HepG2 (cell line): ENCODE results near the gene CNNM2. TPM values are rescaled to one million over a fixed set of nuclear protein-coding genes. Genes with fewer than 3 reads are reported as not detected.

ENCODE experiments used
- ATF1 ChIP-seq: IDR thresholded peaks from 2 replicates; pipeline ENCODE4 v1.6.1; 2016; ENCODE audit warnings: mild to moderate bottlenecking, control low read depth
- BHLHE40 ChIP-seq: IDR thresholded peaks from 2 replicates; pipeline ENCODE4 v1.6.1; 2011; ENCODE audit warnings: low read length, improper control_type of control experiment
- CBX1 ChIP-seq: IDR thresholded peaks from one replicate; pipeline ENCODE4 v1.6.1; 2016; ENCODE audit warnings: antibody characterized with exemption, low read depth
- DNMT3B ChIP-seq: conservative IDR thresholded peaks from 2 replicates; pipeline ENCODE4 v1.6.1; 2016; ENCODE audit warnings: missing biosample characterization, control low read depth
- DPF2 ChIP-seq: sonication (generic); formaldehyde crosslinking; IDR thresholded peaks from 2 replicates; pipeline ENCODE4 v1.4.0; 2020; ENCODE audit warnings: mild to moderate bottlenecking, low read depth, missing genetic modification reagents, borderline replicate concordance
- DR1 ChIP-seq: sonication (generic); formaldehyde crosslinking; IDR thresholded peaks from 2 replicates; pipeline ENCODE4 v1.8.0; 2021; ENCODE audit warnings: mild to moderate bottlenecking, missing genetic modification reagents, inconsistent platforms
- EHMT2 ChIP-seq: fragments of 200-600 bp; sonication (generic); IDR thresholded peaks from 2 replicates; pipeline ENCODE4 v1.7.0; 2017; ENCODE audit warnings: antibody characterized with exemption, low read depth, low read length, borderline replicate concordance
- HNRNPL ChIP-seq: fragments of 200-400 bp; formaldehyde crosslinking; IDR thresholded peaks from 2 replicates; pipeline ENCODE4 v1.6.1; 2017; ENCODE audit warnings: mild to moderate bottlenecking, low read depth, low read length
- IKZF4 ChIP-seq: sonication (generic); formaldehyde crosslinking; IDR thresholded peaks from 2 replicates; pipeline ENCODE4 v1.5.1; 2020; ENCODE audit warnings: borderline replicate concordance, mild to moderate bottlenecking, low read depth, missing genetic modification reagents; ENCODE audit errors: not compliant biosample characterization
- MTF1 ChIP-seq: sonication (generic); formaldehyde crosslinking; IDR thresholded peaks from 2 replicates; pipeline ENCODE4 v1.5.0; 2020; ENCODE audit warnings: missing genetic modification reagents
- MXD4 ChIP-seq: IDR thresholded peaks from 2 replicates; pipeline ENCODE4 v1.6.1; 2016; ENCODE audit warnings: mild to moderate bottlenecking, missing biosample characterization, missing genetic modification reagents
- NCOA5 ChIP-seq: sonication (generic); formaldehyde crosslinking; IDR thresholded peaks from 2 replicates; pipeline ENCODE4 v1.4.0; 2020; ENCODE audit warnings: missing genetic modification reagents
- POGZ ChIP-seq: sonication (generic); formaldehyde crosslinking; IDR thresholded peaks from 2 replicates; pipeline ENCODE4 v1.4.0; 2020; ENCODE audit warnings: mild to moderate bottlenecking, missing genetic modification reagents
- POLR2AphosphoS2 ChIP-seq: IDR thresholded peaks from 2 replicates; pipeline ENCODE4 v1.6.1; 2011; ENCODE audit warnings: low read depth, low read length, improper control_type of control experiment
- RBM22 ChIP-seq: fragments of 200-400 bp; formaldehyde crosslinking; optimal IDR thresholded peaks from 2 replicates; pipeline ENCODE3; 2017; ENCODE audit warnings: mild to moderate bottlenecking, low read length, moderate library complexity
- ZBTB3 ChIP-seq: sonication (generic); formaldehyde crosslinking; IDR thresholded peaks from 2 replicates; pipeline ENCODE4 v1.4.0; 2020; ENCODE audit warnings: low read depth, mild to moderate bottlenecking, moderate library complexity, missing genetic modification reagents, borderline replicate concordance
- ZNF263 ChIP-seq: sonication (generic); formaldehyde crosslinking; IDR thresholded peaks from 2 replicates; pipeline ENCODE4 v1.4.0; 2020; ENCODE audit warnings: missing genetic modification reagents
- ZNF333 ChIP-seq: sonication (generic); formaldehyde crosslinking; IDR thresholded peaks from 2 replicates; pipeline ENCODE4 v1.4.0; 2020; ENCODE audit warnings: mild to moderate bottlenecking, missing genetic modification reagents, borderline replicate concordance
- ZNF567 ChIP-seq: sonication (generic); formaldehyde crosslinking; IDR thresholded peaks from 2 replicates; pipeline ENCODE4 v1.8.1; 2023; ENCODE audit warnings: mild to moderate bottlenecking, missing genetic modification reagents, borderline replicate concordance
- ZNF724P ChIP-seq: sonication (generic); formaldehyde crosslinking; IDR thresholded peaks from 2 replicates; pipeline ENCODE4 v1.8.0; 2022; ENCODE audit warnings: missing genetic modification reagents, borderline replicate concordance
- ZNF776 ChIP-seq: sonication (generic); formaldehyde crosslinking; IDR thresholded peaks from 2 replicates; pipeline ENCODE4 v1.4.0; 2020; ENCODE audit warnings: mild to moderate bottlenecking, missing genetic modification reagents
- polyA plus RNA-seq, 8 experiments: library from polyadenylated mRNA; depleted of rRNA in 3 of 8; stranded (reverse) in 7 of 8; unstranded in 1 of 8; fragments of >200 nt; fragmentation: Illumina TruSeq in 4 of 8; extraction: Trizol in 4 of 8; gene quantifications; 2 replicates each; pipeline versions ENCODE4 v1.2.1 to v1.2.3, GENCODE V29; 2011 to 2016; ENCODE audit warnings: low read depth in 4 of 8, missing spikeins in 1 of 8, mixed read lengths in 1 of 8; ENCODE audit not compliant: insufficient read depth in 1 of 8
- total RNA-seq, 5 experiments: library from RNA; depleted of rRNA; stranded (reverse); fragments of >200 nt; fragmentation: Illumina TruSeq; extraction: Trizol; gene quantifications; 2 replicates each; pipeline ENCODE4 v1.2.3, GENCODE V29; 2016; ENCODE audit warnings: low read depth in 1 of 5
- TF ChIP-seq, protein P1 (sequence below): sonication (generic); formaldehyde crosslinking; IDR thresholded peaks from 2 replicates; pipeline ENCODE4 v1.4.0; 2020; ENCODE audit warnings: mild to moderate bottlenecking, missing genetic modification reagents, borderline replicate concordance
- TF ChIP-seq, protein P2 (sequence below): IDR thresholded peaks from 2 replicates; pipeline ENCODE4 v1.6.1; 2016
- TF ChIP-seq, protein P3 (sequence below): sonication (generic); formaldehyde crosslinking; IDR thresholded peaks from 2 replicates; pipeline ENCODE4 v1.5.1; 2020; ENCODE audit warnings: missing genetic modification reagents, mild to moderate bottlenecking, borderline replicate concordance
- TF ChIP-seq, protein P4 (sequence below): IDR thresholded peaks from 2 replicates; pipeline ENCODE4 v1.6.1; 2016; ENCODE audit warnings: missing genetic modification reagents, missing compliant biosample characterization

CNNM2 gene
- total and polyA plus RNA-seq, 2 of the 13 experiments (the other 11 are each of a cell fraction or from before 2014, with no cell fraction given) = 7.1 to 9.0 TPM

DNA sequence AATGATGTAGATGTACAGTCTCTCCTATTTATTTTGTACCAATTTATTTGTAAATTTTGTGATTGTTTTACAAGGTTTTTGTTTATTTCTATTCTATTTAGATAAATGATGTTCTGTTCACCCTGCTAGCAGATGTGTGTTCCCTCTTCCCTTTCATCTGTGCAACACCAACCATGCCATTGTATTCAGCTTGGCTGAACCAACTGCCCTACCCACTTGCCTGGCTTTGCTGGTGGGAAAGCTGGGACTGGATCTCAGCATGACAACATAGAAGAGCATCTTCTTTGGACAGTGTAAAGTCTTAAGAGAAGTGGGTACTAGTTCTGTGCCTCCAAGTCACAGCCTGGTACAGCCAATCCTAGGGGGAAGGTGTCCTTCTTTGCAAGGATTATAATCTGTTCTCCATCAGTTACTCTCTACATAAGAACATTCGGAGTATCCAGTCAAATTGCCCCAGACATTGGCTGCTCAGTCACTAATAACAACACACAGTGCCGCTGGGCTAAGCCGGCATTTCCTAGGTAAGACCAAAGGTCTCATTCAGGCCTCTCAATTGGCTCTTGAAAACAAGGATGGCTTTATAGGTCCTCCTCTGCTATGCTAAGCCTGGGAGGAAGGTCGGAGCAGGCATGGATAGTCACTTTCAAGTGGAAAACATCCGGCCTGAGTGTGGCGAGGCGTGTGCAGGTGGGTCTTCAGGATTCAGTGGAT lies 165.3 kb downstream of the CNNM2 start (continued):
- TF ChIP-seq ZNF333 (CRISPR knock-in tag) (no peak), DPF2 (CRISPR knock-in tag) (peak; percentile 23; the same call in 1 of the 2 replicates), ZNF776 (CRISPR knock-in tag) (no peak), ZBTB3 (CRISPR knock-in tag) (no peak), MTF1 (CRISPR knock-in tag) (no peak), HNRNPL (no peak), IKZF4 (CRISPR knock-in tag) (no peak), ZNF724P (CRISPR knock-in tag) (no peak), EHMT2 (peak; percentile 59; the same call in 1 of the 2 replicates), BHLHE40 (no peak), POGZ (CRISPR knock-in tag) (no peak), POLR2AphosphoS2 (no peak), ZNF263 (peak; percentile 80), ATF1 (CRISPR knock-in tag) (no peak), ZNF567 (CRISPR knock-in tag) (no peak), NCOA5 (no peak), DNMT3B (CRISPR knock-in tag) (no peak), DR1 (CRISPR knock-in tag) (no peak), CBX1 (no peak), RBM22 (peak; percentile 82), MXD4 (no peak)
- TF ChIP-seq, protein P1, sequence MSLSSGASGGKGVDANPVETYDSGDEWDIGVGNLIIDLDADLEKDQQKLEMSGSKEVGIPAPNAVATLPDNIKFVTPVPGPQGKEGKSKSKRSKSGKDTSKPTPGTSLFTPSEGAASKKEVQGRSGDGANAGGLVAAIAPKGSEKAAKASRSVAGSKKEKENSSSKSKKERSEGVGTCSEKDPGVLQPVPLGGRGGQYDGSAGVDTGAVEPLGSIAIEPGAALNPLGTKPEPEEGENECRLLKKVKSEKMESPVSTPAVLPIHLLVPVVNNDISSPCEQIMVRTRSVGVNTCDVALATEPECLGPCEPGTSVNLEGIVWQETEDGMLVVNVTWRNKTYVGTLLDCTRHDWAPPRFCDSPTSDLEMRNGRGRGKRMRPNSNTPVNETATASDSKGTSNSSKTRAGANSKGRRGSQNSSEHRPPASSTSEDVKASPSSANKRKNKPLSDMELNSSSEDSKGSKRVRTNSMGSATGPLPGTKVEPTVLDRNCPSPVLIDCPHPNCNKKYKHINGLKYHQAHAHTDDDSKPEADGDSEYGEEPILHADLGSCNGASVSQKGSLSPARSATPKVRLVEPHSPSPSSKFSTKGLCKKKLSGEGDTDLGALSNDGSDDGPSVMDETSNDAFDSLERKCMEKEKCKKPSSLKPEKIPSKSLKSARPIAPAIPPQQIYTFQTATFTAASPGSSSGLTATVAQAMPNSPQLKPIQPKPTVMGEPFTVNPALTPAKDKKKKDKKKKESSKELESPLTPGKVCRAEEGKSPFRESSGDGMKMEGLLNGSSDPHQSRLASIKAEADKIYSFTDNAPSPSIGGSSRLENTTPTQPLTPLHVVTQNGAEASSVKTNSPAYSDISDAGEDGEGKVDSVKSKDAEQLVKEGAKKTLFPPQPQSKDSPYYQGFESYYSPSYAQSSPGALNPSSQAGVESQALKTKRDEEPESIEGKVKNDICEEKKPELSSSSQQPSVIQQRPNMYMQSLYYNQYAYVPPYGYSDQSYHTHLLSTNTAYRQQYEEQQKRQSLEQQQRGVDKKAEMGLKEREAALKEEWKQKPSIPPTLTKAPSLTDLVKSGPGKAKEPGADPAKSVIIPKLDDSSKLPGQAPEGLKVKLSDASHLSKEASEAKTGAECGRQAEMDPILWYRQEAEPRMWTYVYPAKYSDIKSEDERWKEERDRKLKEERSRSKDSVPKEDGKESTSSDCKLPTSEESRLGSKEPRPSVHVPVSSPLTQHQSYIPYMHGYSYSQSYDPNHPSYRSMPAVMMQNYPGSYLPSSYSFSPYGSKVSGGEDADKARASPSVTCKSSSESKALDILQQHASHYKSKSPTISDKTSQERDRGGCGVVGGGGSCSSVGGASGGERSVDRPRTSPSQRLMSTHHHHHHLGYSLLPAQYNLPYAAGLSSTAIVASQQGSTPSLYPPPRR (CRISPR knock-in tag) = peak; percentile 28; the same call in 1 of the 2 replicates
- TF ChIP-seq, protein P2, sequence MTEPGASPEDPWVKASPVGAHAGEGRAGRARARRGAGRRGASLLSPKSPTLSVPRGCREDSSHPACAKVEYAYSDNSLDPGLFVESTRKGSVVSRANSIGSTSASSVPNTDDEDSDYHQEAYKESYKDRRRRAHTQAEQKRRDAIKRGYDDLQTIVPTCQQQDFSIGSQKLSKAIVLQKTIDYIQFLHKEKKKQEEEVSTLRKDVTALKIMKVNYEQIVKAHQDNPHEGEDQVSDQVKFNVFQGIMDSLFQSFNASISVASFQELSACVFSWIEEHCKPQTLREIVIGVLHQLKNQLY (CRISPR knock-in tag) = no peak
- TF ChIP-seq, protein P3, sequence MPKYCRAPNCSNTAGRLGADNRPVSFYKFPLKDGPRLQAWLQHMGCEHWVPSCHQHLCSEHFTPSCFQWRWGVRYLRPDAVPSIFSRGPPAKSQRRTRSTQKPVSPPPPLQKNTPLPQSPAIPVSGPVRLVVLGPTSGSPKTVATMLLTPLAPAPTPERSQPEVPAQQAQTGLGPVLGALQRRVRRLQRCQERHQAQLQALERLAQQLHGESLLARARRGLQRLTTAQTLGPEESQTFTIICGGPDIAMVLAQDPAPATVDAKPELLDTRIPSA = no peak
- TF ChIP-seq, protein P4, sequence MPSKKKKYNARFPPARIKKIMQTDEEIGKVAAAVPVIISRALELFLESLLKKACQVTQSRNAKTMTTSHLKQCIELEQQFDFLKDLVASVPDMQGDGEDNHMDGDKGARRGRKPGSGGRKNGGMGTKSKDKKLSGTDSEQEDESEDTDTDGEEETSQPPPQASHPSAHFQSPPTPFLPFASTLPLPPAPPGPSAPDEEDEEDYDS (CRISPR knock-in tag) = no peak; the same call in 1 of the 2 replicates
